BE2C (cell line): ENCODE data around the gene EDARADD.

ENCODE experiments used
- DNase-seq: peaks from one replicate; pipeline ENCODE4 v3.0.0-alpha.2; 2020
- H3K27me3 ChIP-seq: fragments of 250-450 bp; sonication (Bioruptor Pico); 2 replicates; pipeline ENCODE4 v1.5.1; 2020; ENCODE audit warnings: mild to moderate bottlenecking
- H3K36me3 ChIP-seq: fragments of 250-450 bp; sonication (Bioruptor Pico); 2 replicates; pipeline ENCODE4 v1.5.1; 2020; ENCODE audit warnings: mild to moderate bottlenecking
- H3K4me1 ChIP-seq: fragments of 250-450 bp; sonication (Bioruptor Pico); 2 replicates; pipeline ENCODE4 v1.5.1; 2020
- H3K4me3 ChIP-seq: 2 replicates; pipeline ENCODE4 v1.5.1; 2011; ENCODE audit warnings: low read depth, low read length
- H3K9me3 ChIP-seq: fragments of 250-450 bp; sonication (Bioruptor Pico); 2 replicates; pipeline ENCODE4 v1.5.1; 2020
- TF ChIP-seq, protein P1 (sequence below): IDR thresholded peaks from 2 replicates; pipeline ENCODE4 v1.5.1; 2012; ENCODE audit warnings: mild to moderate bottlenecking, low read depth, low read length

EDARADD gene

GRCh38 chr1:236524895-236525184 lies 130.8 kb downstream of the EDARADD start:
- TF ChIP-seq, protein P1, sequence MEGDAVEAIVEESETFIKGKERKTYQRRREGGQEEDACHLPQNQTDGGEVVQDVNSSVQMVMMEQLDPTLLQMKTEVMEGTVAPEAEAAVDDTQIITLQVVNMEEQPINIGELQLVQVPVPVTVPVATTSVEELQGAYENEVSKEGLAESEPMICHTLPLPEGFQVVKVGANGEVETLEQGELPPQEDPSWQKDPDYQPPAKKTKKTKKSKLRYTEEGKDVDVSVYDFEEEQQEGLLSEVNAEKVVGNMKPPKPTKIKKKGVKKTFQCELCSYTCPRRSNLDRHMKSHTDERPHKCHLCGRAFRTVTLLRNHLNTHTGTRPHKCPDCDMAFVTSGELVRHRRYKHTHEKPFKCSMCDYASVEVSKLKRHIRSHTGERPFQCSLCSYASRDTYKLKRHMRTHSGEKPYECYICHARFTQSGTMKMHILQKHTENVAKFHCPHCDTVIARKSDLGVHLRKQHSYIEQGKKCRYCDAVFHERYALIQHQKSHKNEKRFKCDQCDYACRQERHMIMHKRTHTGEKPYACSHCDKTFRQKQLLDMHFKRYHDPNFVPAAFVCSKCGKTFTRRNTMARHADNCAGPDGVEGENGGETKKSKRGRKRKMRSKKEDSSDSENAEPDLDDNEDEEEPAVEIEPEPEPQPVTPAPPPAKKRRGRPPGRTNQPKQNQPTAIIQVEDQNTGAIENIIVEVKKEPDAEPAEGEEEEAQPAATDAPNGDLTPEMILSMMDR = no peak
- Histone ChIP-seq H3K9me3 (no peaks in the 10 kb centered on the region), H3K4me3 (peak overlapping the region; percentile 61), H3K27me3 (no peaks in the 10 kb centered on the region), H3K4me1 (peaks cover 2% of the 10 kb centered on the region; the same call in 1 of the 2 replicates), H3K36me3 (no peaks in the 10 kb centered on the region)
- DNase-seq = no peak

DNA sequence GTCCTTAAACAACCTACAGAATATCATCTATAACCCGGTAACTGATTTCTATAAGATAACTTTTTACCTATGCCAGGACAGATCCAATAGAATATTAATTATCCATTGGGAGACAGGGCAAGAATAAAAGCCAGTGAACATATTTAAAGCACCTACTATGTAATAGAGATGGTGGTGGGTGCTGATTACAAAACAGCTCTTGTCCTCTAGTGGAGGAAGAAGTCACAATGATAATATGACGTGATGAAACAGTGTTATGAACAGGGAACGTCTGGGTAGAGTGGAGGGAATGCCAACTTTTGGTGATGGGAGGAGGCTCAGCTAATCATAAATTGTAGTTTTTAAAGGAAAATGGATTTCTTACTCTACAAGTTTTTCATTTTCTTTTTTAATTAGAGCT lies 132.0 kb downstream of the EDARADD start:
- H3K4me3 ChIP-seq = no peak overlapping the region
- TF ChIP-seq, protein P1 = no peak
- no peaks in the 10 kb centered on the region for H3K36me3 ChIP-seq
- H3K9me3 ChIP-seq = no peaks in the 10 kb centered on the region
- no peaks in the 10 kb centered on the region for H3K27me3 ChIP-seq
- DNase-seq = no peak
- peaks cover 2% of the 10 kb centered on the region; the same call in 1 of the 2 replicates for H3K4me1 ChIP-seq

GRCh38 chr1:236530286-236530685 lies 136.2 kb downstream of the EDARADD start:
- Histone ChIP-seq H3K4me3 (no peak overlapping the region), H3K27me3 (no peaks in the 10 kb centered on the region), H3K36me3 (no peaks in the 10 kb centered on the region), H3K4me1 (no peaks in the 10 kb centered on the region), H3K9me3 (no peaks in the 10 kb centered on the region)
- TF ChIP-seq, protein P1 = no peak
- no peak for DNase-seq

DNA sequence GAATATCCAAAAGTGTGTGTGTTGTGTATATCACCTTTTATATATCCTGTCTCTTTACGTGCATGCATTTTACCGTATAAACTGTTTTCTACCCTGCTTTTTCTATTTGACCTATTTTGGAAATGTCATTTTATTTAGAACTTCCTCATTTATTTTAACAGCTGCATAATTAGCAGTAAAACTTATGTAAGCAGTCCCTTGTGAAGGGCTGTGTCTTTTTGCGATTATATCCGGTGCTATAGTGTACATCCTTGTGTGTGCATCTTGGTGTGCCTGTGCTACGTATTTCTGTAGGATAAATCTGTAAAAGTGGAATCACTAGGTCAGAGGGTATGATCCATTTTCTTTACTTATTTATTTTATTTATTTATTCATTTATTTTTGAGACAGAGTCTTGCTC lies 136.9 kb downstream of the EDARADD start:
- H3K9me3 ChIP-seq = no peaks in the 10 kb centered on the region
- TF ChIP-seq, protein P1 = no peak
- H3K27me3 ChIP-seq = no peaks in the 10 kb centered on the region
- no peak for DNase-seq
- peaks cover 2% of the 10 kb centered on the region; the same call in 1 of the 2 replicates for H3K4me1 ChIP-seq
- no peaks in the 10 kb centered on the region for H3K36me3 ChIP-seq
- H3K4me3 ChIP-seq = no peak overlapping the region

DNA sequence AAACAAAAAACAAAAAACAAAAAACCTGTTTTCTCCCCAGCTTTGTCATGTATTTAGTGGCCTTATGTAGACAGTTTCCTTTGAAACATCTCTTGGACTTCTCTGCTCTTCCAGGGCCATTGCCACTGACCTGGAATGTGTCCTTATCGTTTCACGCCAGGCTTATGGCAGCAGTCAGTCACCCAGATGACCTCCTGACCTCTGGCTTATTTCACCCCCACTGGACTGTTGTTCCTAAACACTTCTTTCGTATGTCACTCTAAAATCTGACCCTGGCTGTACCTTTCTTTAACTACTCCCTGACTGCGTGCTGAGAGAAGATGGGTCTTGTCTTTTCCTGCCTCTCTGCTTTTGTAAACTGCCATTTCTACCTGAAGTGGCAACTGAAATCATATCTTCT lies 138.8 kb downstream of the EDARADD start:
- H3K9me3 ChIP-seq = no peaks in the 10 kb centered on the region
- DNase-seq = no peak
- H3K4me1 ChIP-seq = peaks cover 6% of the 10 kb centered on the region; the same call in 1 of the 2 replicates
- TF ChIP-seq, protein P1 = no peak
- no peaks in the 10 kb centered on the region for H3K36me3 ChIP-seq
- H3K4me3 ChIP-seq = no peak overlapping the region
- no peaks in the 10 kb centered on the region for H3K27me3 ChIP-seq

DNA sequence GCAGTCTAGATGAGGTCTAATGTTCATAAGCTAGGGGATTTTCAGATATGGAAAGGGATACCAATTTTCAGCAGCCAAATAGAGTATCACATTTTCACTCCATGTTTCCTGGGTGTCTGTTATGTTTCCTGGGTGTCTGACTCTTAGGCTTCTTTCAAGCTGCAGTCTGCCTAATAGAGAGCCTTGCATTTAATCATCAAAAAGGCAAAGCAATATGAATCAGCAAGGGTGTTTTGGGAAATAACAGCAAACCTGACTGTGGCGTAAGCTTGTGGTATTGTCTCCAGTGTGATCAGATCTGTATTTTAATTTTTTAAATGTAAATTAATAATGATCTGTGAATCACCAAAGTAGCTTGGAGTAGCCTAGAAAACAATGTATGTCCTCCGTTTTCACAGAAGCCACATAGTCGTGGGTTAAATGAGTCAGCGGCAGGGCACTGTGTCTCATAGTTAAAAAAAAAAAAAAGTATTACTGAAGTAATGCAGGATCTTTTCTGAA lies 140.1 kb downstream of the EDARADD start:
- Histone ChIP-seq H3K4me3 (no peak overlapping the region), H3K9me3 (no peaks in the 10 kb centered on the region), H3K27me3 (no peaks in the 10 kb centered on the region), H3K4me1 (peaks cover 6% of the 10 kb centered on the region; the same call in 1 of the 2 replicates), H3K36me3 (no peaks in the 10 kb centered on the region)
- no peak for DNase-seq
- TF ChIP-seq, protein P1 = no peak
